K562 (cell line): ENCODE measurements around the gene SLC25A44. TPM values are rescaled to one million over a fixed set of nuclear protein-coding genes. Genes with fewer than 3 reads are reported as not detected.

Source experiments
- FOXJ2 ChIP-seq: fragments of 200-800 bp; sonication (Bioruptor generic); IDR thresholded peaks from 2 replicates; pipeline ENCODE4 v1.6.1; 2016; ENCODE audit warnings: missing genetic modification characterization, missing compliant biosample characterization
- NEUROD1 ChIP-seq: fragments of 150-350 bp; IDR thresholded peaks from 2 replicates; pipeline ENCODE4 v1.6.1; 2014; ENCODE audit warnings: borderline replicate concordance, low read length, low read depth; ENCODE audit not compliant: partially characterized antibody
- POLR2AphosphoS2 ChIP-seq: IDR thresholded peaks from 2 replicates; pipeline ENCODE4 v1.6.1; 2012; ENCODE audit warnings: low read length, improper control_type of control experiment
- SFPQ ChIP-seq: fragments of 200-400 bp; formaldehyde crosslinking; IDR thresholded peaks from 2 replicates; pipeline ENCODE4 v1.6.1; 2017; ENCODE audit warnings: mild to moderate bottlenecking, low read depth, low read length, moderate library complexity
- TOE1 ChIP-seq, 2 experiments: fragments of 450-650 bp in 1 of 2; sonication (generic) in 1 of 2; formaldehyde crosslinking in 1 of 2; IDR thresholded peaks; 2 replicates each; pipeline versions ENCODE4 v1.7.1 to v1.8.0; 2016 to 2022; ENCODE audit warnings: borderline replicate concordance in 2 of 2, mild to moderate bottlenecking in 2 of 2, antibody characterized with exemption in 1 of 2, inconsistent platforms in 1 of 2, low read depth in 1 of 2, missing genetic modification reagents in 1 of 2, moderate library complexity in 1 of 2
- TSHZ1 ChIP-seq: fragments of 250-450 bp; sonication (Bioruptor Pico); IDR thresholded peaks from 2 replicates; pipeline ENCODE4 v1.4.0; 2020; ENCODE audit warnings: mild to moderate bottlenecking, moderate library complexity
- ZBTB40 ChIP-seq, 2 experiments: fragments of 450-650 bp in 1 of 2; sonication (generic) in 1 of 2; formaldehyde crosslinking in 1 of 2; IDR thresholded peaks; 2 replicates each; pipeline versions ENCODE4 v1.7.1 to v1.9.0; 2016 to 2022; ENCODE audit warnings: inconsistent platforms in 1 of 2, mild to moderate bottlenecking in 1 of 2, missing genetic modification reagents in 1 of 2
- polyA plus RNA-seq, 8 experiments: library from polyadenylated mRNA; depleted of rRNA in 4 of 8; stranded (reverse) in 5 of 8; unstranded in 3 of 8; fragments of >200 nt; fragmentation: Nextera tagmentation in 2 of 8; fragmentation: Illumina TruSeq in 1 of 8; extraction: Ambion mirVana in 2 of 8; extraction: Trizol in 1 of 8; gene quantifications; 2 replicates each; pipeline versions ENCODE4 v1.2.1 to v1.2.3, GENCODE V29; 2011 to 2014; ENCODE audit warnings: inconsistent platforms in 1 of 8, missing spikeins in 1 of 8
- total RNA-seq, 7 experiments: library from RNA; depleted of rRNA in 6 of 7; stranded (reverse); fragments of >200 nt in 6 of 7; fragmentation: Illumina TruSeq in 2 of 7; extraction: Trizol in 2 of 7; gene quantifications; 2 replicates each; pipeline versions ENCODE4 v1.2.1 to v1.2.3, GENCODE V29; 2011 to 2021; ENCODE audit warnings: low replicate concordance in 1 of 7

Gene SLC25A44
- total and polyA plus RNA-seq, 9 of the 15 experiments (the other 6 are each of a cell fraction or from before 2014, with no cell fraction given), result 4.4 to 22.8 (median 12.5) TPM

- no peak for TF ChIP-seq ZBTB40 (IDR thresholded peaks at IDR 0.05)
- no peak for TF ChIP-seq ZBTB40 (CRISPR knock-in tag; IDR thresholded peaks at IDR 0.05)
- TF ChIP-seq POLR2AphosphoS2, result peak; percentile 38; the same call in 1 of the 2 replicates
- no peak for TF ChIP-seq FOXJ2 (tag)
- no peak for TF ChIP-seq TSHZ1
- TF ChIP-seq TOE1 (IDR thresholded peaks at IDR 0.05; ENCODE audit: borderline replicate concordance), result no peak
- no peak for TF ChIP-seq TOE1 (CRISPR knock-in tag; IDR thresholded peaks at IDR 0.05; ENCODE audit: borderline replicate concordance, low read depth)
- no peak for TF ChIP-seq NEUROD1
- TF ChIP-seq SFPQ, result no peak
Observed at GRCh38 chr1:156247460-156248322, 53.8 kb downstream of the SLC25A44 start, which contains the start of gene PAQR6 (continued).
